K562 (cell line): Measurements from ENCODE around the gene RPL14. TPM values are rescaled to one million over a fixed set of nuclear protein-coding genes. Genes with fewer than 3 reads are reported as not detected.

Source experiments
- FOXP1 ChIP-seq: sonication (generic); formaldehyde crosslinking; IDR thresholded peaks from 2 replicates; pipeline ENCODE4 v1.8.0; 2022; ENCODE audit warnings: mild to moderate bottlenecking, missing genetic modification reagents
- GABPA ChIP-seq: fragments of 200-800 bp; sonication (Bioruptor generic); conservative IDR thresholded peaks from 2 replicates; pipeline ENCODE4 v1.6.1; 2016; ENCODE audit warnings: low read depth, missing genetic modification characterization, missing compliant biosample characterization
- HBP1 ChIP-seq: fragments of 450-650 bp; formaldehyde crosslinking; IDR thresholded peaks from 2 replicates; pipeline ENCODE4 v1.4.0; 2022; ENCODE audit warnings: missing genetic modification characterization
- HDGF ChIP-seq: fragments of 450-650 bp; IDR thresholded peaks from 2 replicates; pipeline ENCODE4 v1.6.1; 2016
- HLTF ChIP-seq: fragments of 450-650 bp; IDR thresholded peaks from 2 replicates; pipeline ENCODE4 v1.6.1; 2016
- MIER1 ChIP-seq: fragments of 450-650 bp; IDR thresholded peaks from 2 replicates; pipeline ENCODE4 v1.6.1; 2016; ENCODE audit warnings: antibody characterized with exemption, mild to moderate bottlenecking, low read depth
- NBN ChIP-seq: fragments of 450-650 bp; IDR thresholded peaks from 2 replicates; pipeline ENCODE4 v1.6.1; 2016; ENCODE audit warnings: low read depth, mild to moderate bottlenecking
- NFRKB ChIP-seq: fragments of 450-650 bp; IDR thresholded peaks from 2 replicates; pipeline ENCODE4 v1.6.1; 2016; ENCODE audit warnings: low read depth
- PCBP1 ChIP-seq: fragments of 200-400 bp; formaldehyde crosslinking; IDR thresholded peaks from 2 replicates; pipeline ENCODE4 v1.6.1; 2018; ENCODE audit warnings: mild to moderate bottlenecking, low read depth, low read length; ENCODE audit not compliant: poor library complexity, severe bottlenecking
- PHTF2 ChIP-seq: fragments of 250-450 bp; sonication (Bioruptor Pico); IDR thresholded peaks from 2 replicates; pipeline ENCODE4 v1.5.0; 2021; ENCODE audit warnings: mild to moderate bottlenecking
- POLR2B ChIP-seq: fragments of 450-650 bp; IDR thresholded peaks from 2 replicates; pipeline ENCODE4 v1.6.1; 2018; ENCODE audit warnings: low read depth; ENCODE audit not compliant: partially characterized antibody
- PTBP1 ChIP-seq: fragments of 200-400 bp; formaldehyde crosslinking; IDR thresholded peaks from 2 replicates; pipeline ENCODE4 v1.6.1; 2017; ENCODE audit warnings: low read depth, low read length
- SETDB1 ChIP-seq: IDR thresholded peaks from one replicate; pipeline ENCODE4 v1.6.1; 2012; ENCODE audit warnings: low read length, control low read depth, inconsistent platforms
- TAF1 ChIP-seq: IDR thresholded peaks from 2 replicates; pipeline ENCODE4 v1.6.1; 2011; ENCODE audit warnings: mild to moderate bottlenecking, low read length, moderate library complexity; ENCODE audit not compliant: insufficient read depth, control insufficient read depth, severe bottlenecking; ENCODE audit errors: extremely low read depth
- TAL1 ChIP-seq: fragments of 450-650 bp; IDR thresholded peaks from 2 replicates; pipeline ENCODE4 v1.6.1; 2016; ENCODE audit warnings: mild to moderate bottlenecking
- THRB ChIP-seq: fragments of 450-650 bp; formaldehyde crosslinking; conservative IDR thresholded peaks from 2 replicates; pipeline ENCODE4 v1.4.0; 2022; ENCODE audit warnings: mild to moderate bottlenecking, missing genetic modification characterization
- ZBTB12 ChIP-seq: fragments of 250-450 bp; sonication (Bioruptor Pico); IDR thresholded peaks from 2 replicates; pipeline ENCODE4 v1.4.0; 2020
- ZNF134 ChIP-seq: fragments of 250-450 bp; sonication (Bioruptor Pico); conservative IDR thresholded peaks from 2 replicates; pipeline ENCODE4 v1.4.0; 2020
- ZNF280B ChIP-seq: fragments of 250-450 bp; sonication (Bioruptor Pico); IDR thresholded peaks from 2 replicates; pipeline ENCODE4 v1.5.1; 2021; ENCODE audit warnings: mild to moderate bottlenecking
- ZNF639 ChIP-seq, 2 experiments: fragments of 200-800 bp in 1 of 2; sonication (Bioruptor generic) in 1 of 2; sonication (generic) in 1 of 2; formaldehyde crosslinking in 1 of 2; IDR thresholded peaks in 1 of 2; conservative IDR thresholded peaks in 1 of 2; 2 replicates each; pipeline versions ENCODE4 v1.5.0 to v1.6.1; 2016 to 2020; ENCODE audit warnings: missing compliant biosample characterization in 1 of 2, missing genetic modification characterization in 1 of 2, missing genetic modification reagents in 1 of 2
- ZNF780A ChIP-seq: fragments of 250-450 bp; sonication (Bioruptor Pico); IDR thresholded peaks from 2 replicates; pipeline ENCODE4 v1.5.0; 2021; ENCODE audit warnings: mild to moderate bottlenecking
- polyA plus RNA-seq, 8 experiments: library from polyadenylated mRNA; depleted of rRNA in 4 of 8; stranded (reverse) in 5 of 8; unstranded in 3 of 8; fragments of >200 nt; fragmentation: Nextera tagmentation in 2 of 8; fragmentation: Illumina TruSeq in 1 of 8; extraction: Ambion mirVana in 2 of 8; extraction: Trizol in 1 of 8; gene quantifications; 2 replicates each; pipeline versions ENCODE4 v1.2.1 to v1.2.3, GENCODE V29; 2011 to 2014; ENCODE audit warnings: inconsistent platforms in 1 of 8, missing spikeins in 1 of 8
- total RNA-seq, 7 experiments: library from RNA; depleted of rRNA in 6 of 7; stranded (reverse); fragments of >200 nt in 6 of 7; fragmentation: Illumina TruSeq in 2 of 7; extraction: Trizol in 2 of 7; gene quantifications; 2 replicates each; pipeline versions ENCODE4 v1.2.1 to v1.2.3, GENCODE V29; 2011 to 2021; ENCODE audit warnings: low replicate concordance in 1 of 7

RPL14 gene
- total and polyA plus RNA-seq, 9 of the 15 experiments (the other 6 are each of a cell fraction or from before 2014, with no cell fraction given): 851 to 4,649 (median 2,133) TPM

- peak in 1 of 2 experiments; percentile 87; a peak in 2 of 4 replicates for TF ChIP-seq ZNF639 (CRISPR knock-in tag; conservative IDR thresholded peaks at IDR 0.05 in 1 of 2, IDR thresholded peaks at IDR 0.05 in 1 of 2)
- no peak for TF ChIP-seq GABPA (tag)
- TF ChIP-seq NFRKB: peak; percentile 98
- TF ChIP-seq HDGF: no peak
- peak; percentile 93; the same call in 1 of the 2 replicates for TF ChIP-seq FOXP1 (CRISPR knock-in tag)
- peak; percentile 98 for TF ChIP-seq TAF1
- TF ChIP-seq PTBP1: peak; percentile 59; the same call in 1 of the 2 replicates
- no peak; the same call in 1 of the 2 replicates for TF ChIP-seq PHTF2 (CRISPR knock-in tag)
- TF ChIP-seq THRB (CRISPR knock-in tag): 0 out of 2 replicates have a peak, but pooled peaks have one; percentile 10
- no peak for TF ChIP-seq HBP1 (CRISPR knock-in tag)
- TF ChIP-seq ZNF280B: no peak
- TF ChIP-seq ZBTB12 (CRISPR knock-in tag): 0 out of 2 replicates have a peak, but pooled peaks have one; percentile 14
- peak; percentile 66; the same call in 1 of the 2 replicates for TF ChIP-seq NBN
- peak; percentile 14; the same call in 1 of the 2 replicates for TF ChIP-seq HLTF
- TF ChIP-seq PCBP1: peak; percentile 92
- peak; percentile 97 for TF ChIP-seq POLR2B
- TF ChIP-seq TAL1: no peak
- TF ChIP-seq ZNF134 (CRISPR knock-in tag): no peak
- TF ChIP-seq MIER1: no peak
- peak; percentile 21 for TF ChIP-seq SETDB1
- TF ChIP-seq ZNF780A (CRISPR knock-in tag): no peak
These were observed at the start of gene RPL14 (continued) for GRCh38 chr3:40456940-40457823.
